Measurements from ENCODE around the gene CDH12.

DNA sequence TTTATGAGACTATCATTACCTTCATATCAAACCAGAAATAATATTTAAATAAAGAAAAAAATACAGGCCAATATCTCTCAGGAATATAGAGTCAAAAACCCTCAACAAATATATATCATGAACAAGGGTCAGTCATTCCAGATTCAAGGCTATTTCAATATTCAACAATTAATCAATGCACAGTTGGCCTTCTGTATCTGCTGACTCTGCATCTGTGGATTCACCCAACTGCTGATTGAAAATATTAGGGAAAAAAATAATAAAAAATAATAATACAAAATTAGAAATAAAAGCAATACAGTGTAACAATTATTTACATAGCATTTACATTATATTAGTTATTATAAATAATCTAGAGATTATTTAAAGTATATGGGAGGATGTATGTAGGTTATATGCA is 1114.0 kb downstream of the CDH12 start:
- TF ChIP-seq POLR2AphosphoS5 (IDR thresholded peaks at IDR 0.05) = no peak
- TF ChIP-seq, protein P1, sequence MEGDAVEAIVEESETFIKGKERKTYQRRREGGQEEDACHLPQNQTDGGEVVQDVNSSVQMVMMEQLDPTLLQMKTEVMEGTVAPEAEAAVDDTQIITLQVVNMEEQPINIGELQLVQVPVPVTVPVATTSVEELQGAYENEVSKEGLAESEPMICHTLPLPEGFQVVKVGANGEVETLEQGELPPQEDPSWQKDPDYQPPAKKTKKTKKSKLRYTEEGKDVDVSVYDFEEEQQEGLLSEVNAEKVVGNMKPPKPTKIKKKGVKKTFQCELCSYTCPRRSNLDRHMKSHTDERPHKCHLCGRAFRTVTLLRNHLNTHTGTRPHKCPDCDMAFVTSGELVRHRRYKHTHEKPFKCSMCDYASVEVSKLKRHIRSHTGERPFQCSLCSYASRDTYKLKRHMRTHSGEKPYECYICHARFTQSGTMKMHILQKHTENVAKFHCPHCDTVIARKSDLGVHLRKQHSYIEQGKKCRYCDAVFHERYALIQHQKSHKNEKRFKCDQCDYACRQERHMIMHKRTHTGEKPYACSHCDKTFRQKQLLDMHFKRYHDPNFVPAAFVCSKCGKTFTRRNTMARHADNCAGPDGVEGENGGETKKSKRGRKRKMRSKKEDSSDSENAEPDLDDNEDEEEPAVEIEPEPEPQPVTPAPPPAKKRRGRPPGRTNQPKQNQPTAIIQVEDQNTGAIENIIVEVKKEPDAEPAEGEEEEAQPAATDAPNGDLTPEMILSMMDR (IDR thresholded peaks at IDR 0.05) = no peak
- TF ChIP-seq POLR2A (IDR thresholded peaks at IDR 0.05) = no peak

All from gastroesophageal sphincter (tissue), 3 donors.